ENCODE data around the gene ABTB2. TPM values are rescaled to one million over a fixed set of nuclear protein-coding genes. Genes with fewer than 3 reads are reported as not detected.
"Not testable (repeated sequence)": the region's sequence is repeated elsewhere in the genome, so short reads cannot be mapped to it uniquely, and the experiment has no call there.

The ABTB2 gene
- total RNA-seq, 2 donors from 2014 or later = 5.8 to 11.1 TPM

GRCh38 chr11:34387653-34388052 lies 29.8 kb upstream of the ABTB2 start:
- H3K4me3 ChIP-seq = no peak overlapping the region
- H3K27ac ChIP-seq = no peak overlapping the region
- H3K9me3 ChIP-seq = no peaks in the 10 kb centered on the region
- DNase-seq = no peak
- TF ChIP-seq, protein P1, sequence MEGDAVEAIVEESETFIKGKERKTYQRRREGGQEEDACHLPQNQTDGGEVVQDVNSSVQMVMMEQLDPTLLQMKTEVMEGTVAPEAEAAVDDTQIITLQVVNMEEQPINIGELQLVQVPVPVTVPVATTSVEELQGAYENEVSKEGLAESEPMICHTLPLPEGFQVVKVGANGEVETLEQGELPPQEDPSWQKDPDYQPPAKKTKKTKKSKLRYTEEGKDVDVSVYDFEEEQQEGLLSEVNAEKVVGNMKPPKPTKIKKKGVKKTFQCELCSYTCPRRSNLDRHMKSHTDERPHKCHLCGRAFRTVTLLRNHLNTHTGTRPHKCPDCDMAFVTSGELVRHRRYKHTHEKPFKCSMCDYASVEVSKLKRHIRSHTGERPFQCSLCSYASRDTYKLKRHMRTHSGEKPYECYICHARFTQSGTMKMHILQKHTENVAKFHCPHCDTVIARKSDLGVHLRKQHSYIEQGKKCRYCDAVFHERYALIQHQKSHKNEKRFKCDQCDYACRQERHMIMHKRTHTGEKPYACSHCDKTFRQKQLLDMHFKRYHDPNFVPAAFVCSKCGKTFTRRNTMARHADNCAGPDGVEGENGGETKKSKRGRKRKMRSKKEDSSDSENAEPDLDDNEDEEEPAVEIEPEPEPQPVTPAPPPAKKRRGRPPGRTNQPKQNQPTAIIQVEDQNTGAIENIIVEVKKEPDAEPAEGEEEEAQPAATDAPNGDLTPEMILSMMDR (IDR thresholded peaks at IDR 0.05) = no peak
- H3K4me1 ChIP-seq = no peaks in the 10 kb centered on the region
- no peaks in the 10 kb centered on the region for H3K27me3 ChIP-seq
- H3K36me3 ChIP-seq = no peaks in the 10 kb centered on the region
- H3K9ac ChIP-seq (ENCODE audit: low read depth in 2 of 2, low read length in 2 of 2) = no peak overlapping the region
- intact Hi-C loops (cut with DNase I) = no loop called here

DNA sequence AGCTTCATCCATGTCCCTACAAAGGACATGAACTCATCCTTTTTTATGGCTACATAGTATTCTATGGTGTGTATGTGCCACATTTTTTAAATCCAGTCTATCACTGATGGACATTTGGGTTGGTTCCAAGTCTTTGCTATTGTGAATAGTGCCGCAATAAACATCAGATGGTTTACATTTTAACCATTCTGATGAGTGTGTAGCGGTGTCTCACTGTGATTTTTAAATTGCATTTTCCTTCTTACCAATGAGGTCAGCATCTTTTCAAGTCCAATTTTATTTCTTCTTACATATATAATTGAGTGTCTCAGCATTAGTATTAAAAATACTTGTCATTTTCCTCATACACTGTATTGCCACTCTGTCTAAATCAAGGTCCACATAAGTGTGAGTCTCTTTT lies 28.5 kb upstream of the ABTB2 start:
- H3K4me1 ChIP-seq; H3K27ac ChIP-seq; H3K9me3 ChIP-seq; H3K36me3 ChIP-seq; H3K9ac ChIP-seq (ENCODE audit: low read depth in 2 of 2, low read length in 2 of 2); H3K27me3 ChIP-seq; H3K4me3 ChIP-seq; DNase-seq; intact Hi-C loops (cut with DNase I): not testable (repeated sequence)

- no peak overlapping the region for H3K4me3 ChIP-seq
- no peak overlapping the region for H3K9ac ChIP-seq (ENCODE audit: low read depth in 2 of 2, low read length in 2 of 2)
- H3K27ac ChIP-seq = no peak overlapping the region
- no peak for DNase-seq
- no peaks in the 10 kb centered on the region for H3K36me3 ChIP-seq
- H3K9me3 ChIP-seq = no peaks in the 10 kb centered on the region
- TF ChIP-seq, protein P1 (IDR thresholded peaks at IDR 0.05) = no peak
- intact Hi-C loops (cut with DNase I) = no loop called here
- no peaks in the 10 kb centered on the region for H3K4me1 ChIP-seq
- no peaks in the 10 kb centered on the region for H3K27me3 ChIP-seq
Observed at GRCh38 chr11:34382532-34383276, 24.9 kb upstream of the ABTB2 start.

DNA sequence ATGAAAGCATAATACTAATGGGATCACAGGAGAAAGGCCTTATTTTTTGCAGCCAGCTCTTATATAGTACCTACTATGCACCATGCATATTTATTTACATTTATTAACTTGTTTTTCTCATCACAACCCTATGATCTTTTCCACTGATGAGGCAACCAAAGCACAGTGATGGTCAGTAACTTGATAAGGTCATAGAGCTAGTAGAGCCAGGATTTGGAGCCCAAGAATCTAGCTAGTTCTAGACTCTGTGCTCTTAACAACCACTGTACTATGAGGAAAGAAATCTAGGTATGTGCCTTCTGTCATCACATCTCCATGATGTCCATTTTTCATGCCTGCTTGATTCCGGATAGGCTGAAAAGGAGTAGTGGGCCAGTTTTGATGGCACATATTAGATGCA lies 24.0 kb upstream of the ABTB2 start:
- TF ChIP-seq, protein P1 (IDR thresholded peaks at IDR 0.05) = no peak
- no peak overlapping the region for H3K27ac ChIP-seq
- H3K9me3 ChIP-seq = no peaks in the 10 kb centered on the region
- H3K4me1 ChIP-seq = no peaks in the 10 kb centered on the region
- no peaks in the 10 kb centered on the region for H3K27me3 ChIP-seq
- no peak overlapping the region for H3K4me3 ChIP-seq
- no peak overlapping the region for H3K9ac ChIP-seq (ENCODE audit: low read depth in 2 of 2, low read length in 2 of 2)
- DNase-seq = no peak
- intact Hi-C loops (cut with DNase I) = no loop called here
- no peaks in the 10 kb centered on the region for H3K36me3 ChIP-seq

DNA sequence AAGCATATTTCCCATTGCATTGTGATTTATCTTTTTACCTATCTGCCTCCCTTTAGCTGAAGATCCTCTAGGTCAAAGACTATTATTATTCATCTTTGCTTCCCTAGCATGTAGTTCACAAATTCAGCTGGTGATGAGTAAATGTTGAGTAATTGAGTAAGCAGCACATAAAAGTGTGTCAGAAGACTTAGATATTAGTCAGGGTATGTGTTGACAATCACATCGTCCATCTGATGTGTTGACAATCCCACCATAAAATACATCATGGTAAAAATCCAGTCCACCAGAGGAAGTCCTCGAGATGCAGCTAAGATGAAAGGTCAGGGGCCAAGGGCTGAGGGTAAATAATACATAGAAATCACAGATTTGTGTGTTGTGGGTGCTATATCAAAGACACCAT lies 22.9 kb upstream of the ABTB2 start:
- no peak overlapping the region for H3K4me3 ChIP-seq
- no peaks in the 10 kb centered on the region for H3K27me3 ChIP-seq
- TF ChIP-seq, protein P1 (IDR thresholded peaks at IDR 0.05) = no peak
- intact Hi-C loops (cut with DNase I) = no loop called here
- H3K27ac ChIP-seq = no peak overlapping the region
- no peak for DNase-seq
- H3K9me3 ChIP-seq = no peaks in the 10 kb centered on the region
- no peak overlapping the region for H3K9ac ChIP-seq (ENCODE audit: low read depth in 2 of 2, low read length in 2 of 2)
- H3K4me1 ChIP-seq = no peaks in the 10 kb centered on the region
- H3K36me3 ChIP-seq = no peaks in the 10 kb centered on the region

DNA sequence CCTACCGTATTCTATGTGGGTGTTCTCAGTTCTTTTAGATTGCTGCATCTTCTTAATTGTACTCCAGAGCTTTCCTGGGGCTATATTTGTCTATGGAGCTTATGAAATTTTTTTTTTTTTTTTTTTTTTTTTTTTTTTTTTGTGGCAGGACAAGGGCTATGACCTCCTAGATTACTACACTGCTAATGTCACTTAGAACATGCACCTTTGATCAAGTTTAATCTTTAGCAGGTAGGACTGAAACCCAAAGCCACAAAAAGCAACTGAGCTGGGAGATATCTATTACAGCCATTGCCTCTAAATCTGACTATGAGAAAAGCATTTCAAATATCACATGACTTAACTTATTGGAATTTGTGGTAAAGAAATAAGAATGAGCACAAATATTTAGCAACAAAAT lies 21.7 kb upstream of the ABTB2 start:
- H3K4me1 ChIP-seq = no peaks in the 10 kb centered on the region
- intact Hi-C loops (cut with DNase I) = no loop called here
- H3K9me3 ChIP-seq = no peaks in the 10 kb centered on the region
- H3K27ac ChIP-seq = no peak overlapping the region
- no peaks in the 10 kb centered on the region for H3K36me3 ChIP-seq
- H3K9ac ChIP-seq (ENCODE audit: low read depth in 2 of 2, low read length in 2 of 2) = no peak overlapping the region
- no peak for DNase-seq
- no peaks in the 10 kb centered on the region for H3K27me3 ChIP-seq
- TF ChIP-seq, protein P1 (IDR thresholded peaks at IDR 0.05) = no peak
- no peak overlapping the region for H3K4me3 ChIP-seq
